ENCODE data around the gene MPZL1.
A peak's percentile ranks its signal among the peaks of the same experiment; 100 is the strongest.
"Not testable (repeated sequence)": the region's sequence is repeated elsewhere in the genome, so short reads cannot be mapped to it uniquely, and the experiment has no call there.

Gene MPZL1

DNA sequence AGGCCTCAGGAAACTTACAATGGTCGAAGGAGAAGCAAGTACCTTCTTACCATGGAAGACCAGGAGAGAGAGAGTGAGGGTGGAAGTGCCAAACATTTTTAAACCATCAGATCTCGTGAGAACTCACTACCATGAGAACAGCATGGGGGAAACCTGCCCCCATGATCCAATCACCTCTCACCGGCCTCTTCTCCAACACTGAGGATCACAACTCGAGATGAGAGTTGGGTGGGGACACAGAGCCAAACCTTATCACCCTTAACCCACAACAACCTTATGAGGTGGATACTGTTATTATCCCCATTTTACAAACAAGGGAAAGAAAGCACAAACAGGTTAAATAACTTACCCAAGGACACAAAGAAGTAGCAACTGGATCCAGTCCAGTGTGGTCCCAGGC is 80.5 kb downstream of the MPZL1 start:
- TF ChIP-seq SNAI2 (CRISPR knock-in tag; IDR thresholded peaks at IDR 0.05) (no peak), ZFP30 (CRISPR knock-in tag; IDR thresholded peaks at IDR 0.05) (no peak), ISL1 (CRISPR knock-in tag; IDR thresholded peaks at IDR 0.05) (no peak), OSR1 (CRISPR knock-in tag; IDR thresholded peaks at IDR 0.05) (no peak), ZC3H10 (CRISPR knock-in tag; IDR thresholded peaks at IDR 0.05) (no peak), RARB (CRISPR knock-in tag; IDR thresholded peaks at IDR 0.05) (no peak), TCF4 (CRISPR knock-in tag; IDR thresholded peaks at IDR 0.05; ENCODE audit: borderline replicate concordance) (no peak), CSDC2 (CRISPR knock-in tag; IDR thresholded peaks at IDR 0.05) (no peak)
- TF ChIP-seq, protein P1, sequence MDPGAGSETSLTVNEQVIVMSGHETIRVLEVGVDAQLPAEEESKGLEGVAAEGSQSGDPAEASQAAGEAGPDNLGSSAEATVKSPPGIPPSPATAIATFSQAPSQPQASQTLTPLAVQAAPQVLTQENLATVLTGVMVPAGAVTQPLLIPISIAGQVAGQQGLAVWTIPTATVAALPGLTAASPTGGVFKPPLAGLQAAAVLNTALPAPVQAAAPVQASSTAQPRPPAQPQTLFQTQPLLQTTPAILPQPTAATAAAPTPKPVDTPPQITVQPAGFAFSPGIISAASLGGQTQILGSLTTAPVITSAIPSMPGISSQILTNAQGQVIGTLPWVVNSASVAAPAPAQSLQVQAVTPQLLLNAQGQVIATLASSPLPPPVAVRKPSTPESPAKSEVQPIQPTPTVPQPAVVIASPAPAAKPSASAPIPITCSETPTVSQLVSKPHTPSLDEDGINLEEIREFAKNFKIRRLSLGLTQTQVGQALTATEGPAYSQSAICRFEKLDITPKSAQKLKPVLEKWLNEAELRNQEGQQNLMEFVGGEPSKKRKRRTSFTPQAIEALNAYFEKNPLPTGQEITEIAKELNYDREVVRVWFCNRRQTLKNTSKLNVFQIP (CRISPR knock-in tag; IDR thresholded peaks at IDR 0.05; ENCODE audit: borderline replicate concordance, low read depth): no peak
- ATAC-seq: no peak

GRCh38 chr1:167803358-167804207 is 81.8 kb downstream of the MPZL1 start:
- TF ChIP-seq, protein P1 (CRISPR knock-in tag; IDR thresholded peaks at IDR 0.05; ENCODE audit: borderline replicate concordance, low read depth): peak; percentile 70; the same call in 1 of the 2 replicates
- TF ChIP-seq GLIS3 (CRISPR knock-in tag; IDR thresholded peaks at IDR 0.05): no peak
- ATAC-seq: peak; percentile 98

- TF ChIP-seq TSHZ2 (CRISPR knock-in tag; IDR thresholded peaks at IDR 0.05) (no peak), ZNF70 (CRISPR knock-in tag; IDR thresholded peaks at IDR 0.05) (no peak), ISL1 (CRISPR knock-in tag; IDR thresholded peaks at IDR 0.05) (no peak), ZNF8 (CRISPR knock-in tag; IDR thresholded peaks at IDR 0.05) (no peak), ZFP30 (CRISPR knock-in tag; IDR thresholded peaks at IDR 0.05) (no peak), ZFP3 (CRISPR knock-in tag; IDR thresholded peaks at IDR 0.05) (no peak), PPARA (CRISPR knock-in tag; IDR thresholded peaks at IDR 0.05; ENCODE audit: borderline replicate concordance) (no peak), TOX (CRISPR knock-in tag; IDR thresholded peaks at IDR 0.05; ENCODE audit: borderline replicate concordance) (no peak), ZC3H10 (CRISPR knock-in tag; IDR thresholded peaks at IDR 0.05) (no peak), SNAI2 (CRISPR knock-in tag; IDR thresholded peaks at IDR 0.05) (no peak), CSDC2 (CRISPR knock-in tag; IDR thresholded peaks at IDR 0.05) (no peak), ARNTL (CRISPR knock-in tag; IDR thresholded peaks at IDR 0.05; ENCODE audit: borderline replicate concordance, low read depth) (no peak), ESRRG (CRISPR knock-in tag; IDR thresholded peaks at IDR 0.05) (no peak), OSR1 (CRISPR knock-in tag; IDR thresholded peaks at IDR 0.05) (no peak), GLIS3 (CRISPR knock-in tag; IDR thresholded peaks at IDR 0.05) (no peak), RARB (CRISPR knock-in tag; IDR thresholded peaks at IDR 0.05) (no peak)
- TF ChIP-seq, protein P2, sequence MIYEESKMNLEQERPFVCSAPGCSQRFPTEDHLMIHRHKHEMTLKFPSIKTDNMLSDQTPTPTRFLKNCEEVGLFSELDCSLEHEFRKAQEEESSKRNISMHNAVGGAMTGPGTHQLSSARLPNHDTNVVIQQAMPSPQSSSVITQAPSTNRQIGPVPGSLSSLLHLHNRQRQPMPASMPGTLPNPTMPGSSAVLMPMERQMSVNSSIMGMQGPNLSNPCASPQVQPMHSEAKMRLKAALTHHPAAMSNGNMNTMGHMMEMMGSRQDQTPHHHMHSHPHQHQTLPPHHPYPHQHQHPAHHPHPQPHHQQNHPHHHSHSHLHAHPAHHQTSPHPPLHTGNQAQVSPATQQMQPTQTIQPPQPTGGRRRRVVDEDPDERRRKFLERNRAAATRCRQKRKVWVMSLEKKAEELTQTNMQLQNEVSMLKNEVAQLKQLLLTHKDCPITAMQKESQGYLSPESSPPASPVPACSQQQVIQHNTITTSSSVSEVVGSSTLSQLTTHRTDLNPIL (CRISPR knock-in tag; IDR thresholded peaks at IDR 0.05; ENCODE audit: low read depth): no peak
- TF ChIP-seq, protein P1 (CRISPR knock-in tag; IDR thresholded peaks at IDR 0.05; ENCODE audit: borderline replicate concordance, low read depth): no peak
- TF ChIP-seq, protein P3, sequence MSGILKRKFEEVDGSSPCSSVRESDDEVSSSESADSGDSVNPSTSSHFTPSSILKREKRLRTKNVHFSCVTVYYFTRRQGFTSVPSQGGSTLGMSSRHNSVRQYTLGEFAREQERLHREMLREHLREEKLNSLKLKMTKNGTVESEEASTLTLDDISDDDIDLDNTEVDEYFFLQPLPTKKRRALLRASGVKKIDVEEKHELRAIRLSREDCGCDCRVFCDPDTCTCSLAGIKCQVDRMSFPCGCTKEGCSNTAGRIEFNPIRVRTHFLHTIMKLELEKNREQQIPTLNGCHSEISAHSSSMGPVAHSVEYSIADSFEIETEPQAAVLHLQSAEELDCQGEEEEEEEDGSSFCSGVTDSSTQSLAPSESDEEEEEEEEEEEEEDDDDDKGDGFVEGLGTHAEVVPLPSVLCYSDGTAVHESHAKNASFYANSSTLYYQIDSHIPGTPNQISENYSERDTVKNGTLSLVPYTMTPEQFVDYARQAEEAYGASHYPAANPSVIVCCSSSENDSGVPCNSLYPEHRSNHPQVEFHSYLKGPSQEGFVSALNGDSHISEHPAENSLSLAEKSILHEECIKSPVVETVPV (CRISPR knock-in tag; IDR thresholded peaks at IDR 0.05): no peak
- TF ChIP-seq, protein P4, sequence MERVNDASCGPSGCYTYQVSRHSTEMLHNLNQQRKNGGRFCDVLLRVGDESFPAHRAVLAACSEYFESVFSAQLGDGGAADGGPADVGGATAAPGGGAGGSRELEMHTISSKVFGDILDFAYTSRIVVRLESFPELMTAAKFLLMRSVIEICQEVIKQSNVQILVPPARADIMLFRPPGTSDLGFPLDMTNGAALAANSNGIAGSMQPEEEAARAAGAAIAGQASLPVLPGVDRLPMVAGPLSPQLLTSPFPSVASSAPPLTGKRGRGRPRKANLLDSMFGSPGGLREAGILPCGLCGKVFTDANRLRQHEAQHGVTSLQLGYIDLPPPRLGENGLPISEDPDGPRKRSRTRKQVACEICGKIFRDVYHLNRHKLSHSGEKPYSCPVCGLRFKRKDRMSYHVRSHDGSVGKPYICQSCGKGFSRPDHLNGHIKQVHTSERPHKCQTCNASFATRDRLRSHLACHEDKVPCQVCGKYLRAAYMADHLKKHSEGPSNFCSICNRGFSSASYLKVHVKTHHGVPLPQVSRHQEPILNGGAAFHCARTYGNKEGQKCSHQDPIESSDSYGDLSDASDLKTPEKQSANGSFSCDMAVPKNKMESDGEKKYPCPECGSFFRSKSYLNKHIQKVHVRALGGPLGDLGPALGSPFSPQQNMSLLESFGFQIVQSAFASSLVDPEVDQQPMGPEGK (CRISPR knock-in tag; IDR thresholded peaks at IDR 0.05; ENCODE audit: borderline replicate concordance): no peak
- no peak; the same call in 1 of the 3 replicates for ATAC-seq
Observed at GRCh38 chr1:167805041-167805556, 83.3 kb downstream of the MPZL1 start.

DNA sequence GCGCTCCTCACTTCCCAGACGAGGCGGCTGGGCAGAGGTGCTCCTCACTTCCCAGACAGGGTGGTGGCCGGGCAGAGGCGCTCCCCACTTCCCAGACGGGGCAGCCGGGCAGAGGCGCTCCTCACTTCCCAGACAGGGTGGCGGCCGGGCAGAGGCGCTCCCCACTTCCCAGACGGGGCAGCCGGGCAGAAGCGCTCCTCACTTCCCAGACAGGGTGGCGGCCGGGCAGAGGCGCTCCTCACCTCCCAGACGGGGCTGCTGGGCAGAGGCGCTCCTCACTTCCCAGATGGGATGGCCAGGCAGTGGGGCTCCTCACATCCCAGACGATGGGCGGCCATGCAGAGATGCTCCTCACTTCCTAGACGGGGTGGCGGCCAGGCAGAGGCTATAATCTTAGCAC is 84.5 kb downstream of the MPZL1 start:
- not testable (repeated sequence) for ATAC-seq

DNA sequence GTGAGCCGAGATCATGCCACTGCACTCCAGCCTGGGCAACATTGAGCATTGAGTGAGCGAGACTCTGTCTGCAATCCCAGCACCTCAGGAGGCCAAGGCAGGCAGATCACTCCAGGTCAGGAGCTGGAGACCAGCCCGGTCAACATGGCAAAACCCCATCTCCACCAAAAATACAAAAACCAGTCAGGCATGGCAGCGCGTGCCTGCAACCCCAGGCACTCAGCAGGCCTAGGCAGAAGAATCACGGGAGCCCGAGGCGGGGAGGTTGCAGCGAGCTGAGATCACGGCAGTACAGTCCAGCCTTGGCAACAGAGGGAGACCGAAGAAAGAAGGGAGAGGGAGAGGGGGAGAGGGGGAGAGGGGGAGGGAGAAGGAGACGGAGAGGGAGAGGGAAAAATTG is 84.9 kb downstream of the MPZL1 start:
- ATAC-seq: not testable (repeated sequence)
